NCI-H2029 (cell line): ENCODE results near the gene MRPL16.

ENCODE experiments used
- DNase-seq: peaks from one replicate; lab custom pipeline; 2025; lab: John Stamatoyannopoulos, UW

MRPL16 gene

DNA sequence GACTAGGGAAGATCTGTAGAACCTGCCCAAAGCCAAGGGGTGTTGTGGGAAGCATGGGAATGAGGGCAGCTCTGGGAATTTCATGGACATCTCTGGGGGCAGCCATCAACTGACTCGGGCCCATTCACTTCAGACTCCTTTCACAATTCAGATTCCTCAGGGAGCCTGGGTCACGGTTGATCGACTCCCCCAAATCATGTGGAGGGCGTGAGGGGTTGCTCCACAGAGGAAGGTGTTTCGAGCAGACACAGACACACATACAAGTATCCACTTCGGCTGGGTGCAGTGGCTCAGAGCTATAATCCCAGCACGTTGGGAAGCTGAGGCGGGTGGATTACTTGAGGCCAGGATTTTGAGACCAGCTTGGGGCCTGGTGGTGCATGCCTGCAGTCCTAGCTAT, 39.7 kb downstream of the MRPL16 start:
- DNase-seq, result no peak

DNA sequence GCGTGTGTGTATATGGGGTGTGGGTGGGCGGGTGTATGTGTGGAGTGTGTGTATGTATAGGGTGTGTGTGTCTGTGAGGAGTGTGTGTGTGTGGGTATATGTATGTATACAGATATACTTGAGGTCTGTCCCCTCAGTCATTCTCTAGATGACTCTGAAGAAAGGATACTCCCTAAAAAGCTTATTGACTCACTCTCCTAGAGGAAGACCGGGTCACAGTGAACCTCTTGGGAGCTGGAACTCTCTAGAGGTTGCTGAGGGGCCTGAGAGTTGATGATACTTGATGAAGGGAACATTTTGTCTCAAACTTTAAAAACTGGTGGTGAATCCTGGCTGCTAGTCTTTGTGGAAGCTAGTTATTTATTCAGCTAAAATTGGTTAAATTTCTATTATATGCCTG, 40.3 kb downstream of the MRPL16 start:
- no peak for DNase-seq

DNA sequence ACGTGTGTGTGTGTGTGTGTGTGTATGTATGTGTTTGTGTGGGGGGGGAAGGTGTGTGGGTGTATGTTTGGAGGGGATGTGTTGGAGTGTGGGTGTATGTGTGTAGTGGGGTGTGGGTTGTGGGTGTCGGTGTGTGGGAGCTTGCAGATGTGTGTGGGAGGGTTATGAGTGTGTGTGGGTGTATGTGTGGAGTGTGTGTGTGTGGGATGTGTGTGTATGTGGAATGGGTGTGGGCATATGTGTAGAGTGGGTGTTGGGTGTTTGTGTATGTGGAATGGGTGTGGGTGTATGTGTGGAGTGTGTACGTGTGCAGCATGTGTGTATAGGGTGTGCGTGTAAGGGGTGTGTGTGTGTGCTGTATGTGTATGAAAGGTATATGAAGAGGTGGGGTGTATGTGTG, 40.8 kb downstream of the MRPL16 start:
- DNase-seq, result no peak

GRCh38 chr11:59769111-59769510, 41.5 kb downstream of the MRPL16 start:
- DNase-seq, result no peak

DNA sequence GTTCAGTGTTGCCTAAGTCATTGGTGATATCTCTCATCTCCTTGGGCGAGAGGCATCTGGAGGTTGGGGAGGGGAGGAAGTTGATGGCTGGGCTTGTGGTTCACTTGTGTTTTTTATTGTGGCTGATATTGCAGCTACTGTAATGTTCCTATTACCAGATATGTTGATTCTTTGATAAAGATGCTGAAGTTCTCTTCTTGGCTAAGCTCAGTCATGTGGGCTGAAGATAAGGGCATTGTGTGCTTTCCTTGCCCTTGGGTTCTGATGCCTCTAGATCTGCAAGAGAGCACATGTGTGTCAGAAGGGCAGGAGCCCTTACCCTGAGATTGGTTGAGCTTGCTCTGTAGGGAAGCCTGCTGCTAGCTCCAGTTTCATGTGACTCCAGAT, 43.4 kb downstream of the MRPL16 start:
- DNase-seq, result no peak

DNA sequence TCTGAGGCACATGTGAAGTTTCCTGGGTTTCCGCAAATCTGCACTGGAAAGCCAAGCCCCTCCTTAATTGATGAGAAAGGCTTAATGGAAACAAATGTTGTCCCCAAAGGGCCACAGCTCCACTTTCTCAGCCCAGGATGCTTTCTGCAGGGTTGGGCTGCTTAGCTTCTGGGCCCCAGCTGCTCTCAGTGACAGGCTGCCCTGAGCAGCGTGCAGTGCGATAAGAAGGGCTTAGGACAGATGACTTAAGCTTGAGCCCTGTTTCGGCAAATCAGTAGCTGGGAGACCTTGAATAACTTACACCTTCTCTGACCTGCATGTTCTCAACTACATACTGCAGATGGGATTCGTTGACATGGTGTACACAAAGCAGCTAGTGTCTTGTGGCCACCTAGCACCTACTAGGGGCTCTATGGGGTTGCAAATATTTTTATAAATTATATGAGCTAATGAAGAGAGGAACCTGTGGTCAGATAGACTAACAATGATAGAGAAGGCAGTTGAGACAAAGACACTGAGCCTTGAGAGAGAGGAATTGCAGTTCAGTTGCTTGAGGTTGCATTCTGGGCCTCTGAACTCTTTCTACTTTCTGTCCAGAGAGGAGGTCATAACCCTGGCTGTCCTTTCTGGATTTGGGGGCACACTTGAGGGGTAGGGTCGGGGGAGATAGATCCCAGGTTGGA, 43.9 kb downstream of the MRPL16 start:
- DNase-seq, result no peak

GRCh38 chr11:59765068-59765735, 45.4 kb downstream of the MRPL16 start:
- no peak for DNase-seq

- DNase-seq, result no peak
Observed at GRCh38 chr11:59761993-59762392, 48.6 kb downstream of the MRPL16 start.

DNA sequence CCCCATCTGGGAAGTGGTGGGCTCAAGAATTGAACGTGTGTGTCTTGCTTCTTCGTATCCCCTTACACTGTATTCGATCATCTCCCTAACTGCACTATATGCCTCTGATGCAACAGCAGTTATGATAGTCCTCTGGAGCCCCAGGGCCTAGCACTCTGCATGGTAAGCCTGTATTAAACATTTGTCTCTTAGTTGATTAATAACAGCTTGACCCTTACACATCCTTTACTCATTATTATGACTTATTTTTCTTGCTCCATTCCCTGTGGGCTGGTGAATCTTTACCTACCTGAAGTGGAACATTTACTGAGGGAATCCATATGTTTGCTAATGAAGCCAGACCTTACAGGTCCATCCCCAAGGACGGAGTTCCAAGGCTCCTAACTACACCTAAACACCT, 49.8 kb downstream of the MRPL16 start:
- DNase-seq, result no peak

GRCh38 chr11:59759900-59760299, 50.7 kb downstream of the MRPL16 start:
- no peak for DNase-seq

DNA sequence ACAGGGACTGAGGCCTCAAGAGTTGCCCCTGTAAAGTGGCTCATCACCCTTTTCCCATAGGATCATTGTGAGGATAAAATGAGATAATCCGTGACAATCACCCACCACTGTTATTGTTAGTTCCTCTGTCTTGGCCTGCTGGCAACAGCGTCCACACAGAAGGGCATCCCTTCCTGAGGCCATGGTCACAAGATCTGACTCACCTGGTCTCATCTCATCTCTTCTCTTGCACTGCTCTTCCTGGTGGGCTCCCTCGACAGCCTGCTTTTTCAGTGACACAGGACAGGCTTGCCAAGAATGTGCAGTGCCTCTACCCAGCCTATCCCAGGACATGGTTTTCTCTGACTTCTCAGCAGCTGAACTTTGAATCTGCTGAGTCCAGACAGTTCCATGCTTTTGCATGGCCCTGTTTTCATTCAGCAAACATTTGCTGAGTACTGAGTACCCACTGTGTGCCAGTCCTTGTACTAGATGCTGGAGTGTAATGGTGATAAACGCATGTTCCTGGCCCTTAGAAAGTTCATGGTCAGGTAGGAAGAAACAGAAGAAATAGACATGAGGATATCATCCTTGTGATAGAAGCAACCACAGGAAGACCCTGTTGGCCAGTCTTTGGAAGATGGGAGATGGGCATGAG, 52.1 kb downstream of the MRPL16 start:
- no peak for DNase-seq

- no peak for DNase-seq
Observed at GRCh38 chr11:59756845-59757244, 53.7 kb downstream of the MRPL16 start.

DNA sequence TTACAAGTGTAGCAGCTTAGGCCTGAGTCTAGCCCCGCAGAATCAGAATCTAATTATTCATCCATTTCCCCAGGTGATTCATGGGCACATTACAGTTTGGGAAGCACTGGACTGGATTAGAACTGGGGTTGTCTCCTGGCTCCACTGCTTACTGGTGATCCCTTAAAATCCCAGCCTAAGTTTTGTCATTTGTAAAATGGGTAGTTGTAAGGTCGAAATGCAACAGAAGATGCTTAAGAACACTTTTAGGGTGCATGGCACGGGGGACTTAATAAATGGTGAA, 54.1 kb downstream of the MRPL16 start:
- DNase-seq, result no peak
